Measurements from ENCODE around the gene MTMR2. TPM values are rescaled to one million over a fixed set of nuclear protein-coding genes. Genes with fewer than 3 reads are reported as not detected.

MTMR2 gene
- total and polyA plus RNA-seq, 9 of the 15 experiments (the other 6 are each of a cell fraction or from before 2014, with no cell fraction given): 12.6 to 35.8 (median 25.2) TPM

GRCh38 chr11:95937358-95937757 lies 13.5 kb upstream of the MTMR2 start (continued):
- TF ChIP-seq NR2C2 (CRISPR knock-in tag; IDR thresholded peaks at IDR 0.05) (no peak), NR2C2 (tag; IDR thresholded peaks at IDR 0.05) (no peak), CXXC5 (CRISPR knock-in tag; IDR thresholded peaks at IDR 0.05) (peak; percentile 21; the same call in 1 of the 2 replicates), RFX7 (CRISPR knock-in tag; IDR thresholded peaks at IDR 0.05) (no peak), ZNF644 (tag; IDR thresholded peaks at IDR 0.05; ENCODE audit: low read depth) (no peak), ZNF764 (CRISPR knock-in tag; IDR thresholded peaks at IDR 0.05; ENCODE audit: low read depth) (no peak), DEAF1 (CRISPR knock-in tag; IDR thresholded peaks at IDR 0.05) (no peak), MCM5 (IDR thresholded peaks at IDR 0.05; ENCODE audit: low read depth) (no peak), NCOA2 (IDR thresholded peaks at IDR 0.05; ENCODE audit: partially characterized antibody in 2 of 2) (peak in 1 of 2 experiments; percentile 42), CREB5 (CRISPR knock-in tag; IDR thresholded peaks at IDR 0.05) (no peak), KDM1A (IDR thresholded peaks at IDR 0.05) (peak; percentile 48 to 61; a peak in 3 of 4 replicates), POLR2AphosphoS5 (IDR thresholded peaks at IDR 0.05; ENCODE audit: control insufficient read depth, insufficient read depth, low read depth, low read length) (no peak), CBX8 (IDR thresholded peaks at IDR 0.05; ENCODE audit: borderline replicate concordance, extremely low read depth, low read depth, low read length, poor library complexity, severe bottlenecking) (no peak), SRSF3 (IDR thresholded peaks at IDR 0.05; ENCODE audit: insufficient read depth, low read length) (no peak), ZSCAN29 (IDR thresholded peaks at IDR 0.05) (no peak), ARID4B (CRISPR knock-in tag; IDR thresholded peaks at IDR 0.05) (no peak), TFAP4 (CRISPR knock-in tag; IDR thresholded peaks at IDR 0.05; ENCODE audit: borderline replicate concordance) (no peak), TBL1XR1 (IDR thresholded peaks at IDR 0.05; ENCODE audit: low read length in 2 of 2) (peak in 1 of 2 experiments; percentile 68; a peak in 1 of 4 replicates), CEBPB (tag; IDR thresholded peaks at IDR 0.05) (peak; percentile 74), NCOA1 (IDR thresholded peaks at IDR 0.05; ENCODE audit: low read depth) (no peak), ZFP30 (CRISPR knock-in tag; IDR thresholded peaks at IDR 0.05; ENCODE audit: borderline replicate concordance) (no peak)
